Body of pancreas (tissue), 4 donors: ENCODE results near the gene NBEAL2. TPM values are rescaled to one million over a fixed set of nuclear protein-coding genes. Genes with fewer than 3 reads are reported as not detected.
"Not testable (repeated sequence)": the region's sequence is repeated elsewhere in the genome, so short reads cannot be mapped to it uniquely, and the experiment has no call there.

Experiments used
- ATAC-seq: fragments of 150-250 bp; one replicate; pipeline ENCODE4 v1.9.1; 2016
- DNase-seq, 4 donors: peaks; one replicate each; pipeline ENCODE4 v3.0.0-alpha.2; 2019
- H3K27ac ChIP-seq, 4 donors: fragments of 200-600 bp; sonication (generic); 1 replicate in 3 of 4; 2 replicates in 1 of 4; pipeline versions ENCODE4 v1.5.1 to v1.6.1; 2016 to 2019; ENCODE audit warnings: mild to moderate bottlenecking in 1 of 4, mixed read lengths in 1 of 4, moderate library complexity in 1 of 4
- H3K27me3 ChIP-seq, 2 donors: fragments of 200-600 bp; sonication (generic); one replicate each; pipeline ENCODE4 v1.6.0; 2016; ENCODE audit warnings: mild to moderate bottlenecking in 1 of 2
- H3K36me3 ChIP-seq, 2 donors: fragments of 200-600 bp; sonication (generic); replicated peaks in 1 of 2; 2 replicates each; pipeline ENCODE4 v1.5.1; 2016; ENCODE audit warnings: low read depth in 2 of 2; ENCODE audit not compliant: insufficient read depth in 1 of 2
- H3K4me1 ChIP-seq: fragments of 200-600 bp; sonication (generic); one replicate; pipeline ENCODE4 v1.6.0; 2016
- H3K4me3 ChIP-seq, 2 donors: fragments of 200-600 bp; sonication (generic); 1 replicate in 1 of 2; 2 replicates in 1 of 2; pipeline ENCODE4 v1.5.1; 2016 to 2019
- H3K9me3 ChIP-seq, 3 donors: fragments of 200-600 bp; sonication (generic); 1 replicate in 2 of 3; 2 replicates in 1 of 3; pipeline ENCODE4 v1.5.1; 2016
- CTCF ChIP-seq, 7 experiments: fragments of 450-650 bp in 4 of 7; fragments of 200-600 bp in 3 of 7; sonication (generic) in 3 of 7; IDR thresholded peaks; one replicate each; pipeline ENCODE4 v1.5.1; 2016 to 2019; ENCODE audit warnings: antibody characterized with exemption in 7 of 7
- POLR2A ChIP-seq, 3 donors: fragments of 450-650 bp; IDR thresholded peaks; one replicate each; pipeline ENCODE4 v1.6.1; 2016; ENCODE audit warnings: antibody characterized with exemption in 3 of 3, mild to moderate bottlenecking in 2 of 3
- WGBS, 2 donors: methylation state at CpG; one replicate each; pipeline ENCODE4 v1.1.5; 2017; 5-methylcytosine and 5-hydroxymethylcytosine counted together
- intact Hi-C: fragments of 100-400 bp; cut with DNase I; formaldehyde crosslinking; loops from one replicate; pipeline ENCODE4 v1.15.1; 2023
- total RNA-seq, 2 donors: library from RNA; depleted of rRNA; stranded (reverse); fragments of >200 nt; gene quantifications; one replicate each; pipeline ENCODE4 v1.1.0, GENCODE V29; 2016

NBEAL2 gene
- total RNA-seq, 2 donors from 2014 or later = 98.8 to 151 TPM

GRCh38 chr3:46960835-46961234, 18.6 kb upstream of the NBEAL2 start:
- H3K36me3 ChIP-seq = no peaks in the 10 kb centered on the region
- intact Hi-C loops = no loop called here
- H3K9me3 ChIP-seq = no peaks in the 10 kb centered on the region
- H3K4me3 ChIP-seq = no peak overlapping the region
- no peak for TF ChIP-seq CTCF (IDR thresholded peaks at IDR 0.05)
- TF ChIP-seq POLR2A (IDR thresholded peaks at IDR 0.05) = no peak
- ATAC-seq = no peak
- no peaks in the 10 kb centered on the region for H3K27me3 ChIP-seq
- peaks cover 75% of the 10 kb centered on the region for H3K4me1 ChIP-seq
- H3K27ac ChIP-seq = peak overlapping the region; percentile 79 to 93 (median 88)
- 88 to 100% methylated on average over 1 of the region's 1 CpG for WGBS, 2 donors
- DNase-seq = no peak

- Histone ChIP-seq H3K27ac (peak overlapping the region in 1 of 4 donors; percentile 2), H3K4me1 (peaks cover 75% of the 10 kb centered on the region), H3K4me3 (no peak overlapping the region), H3K36me3 (no peaks in the 10 kb centered on the region), H3K27me3 (no peaks in the 10 kb centered on the region), H3K9me3 (no peaks in the 10 kb centered on the region)
- intact Hi-C loops = no loop called here
- DNase-seq (no peak), ATAC-seq (no peak)
- TF ChIP-seq CTCF (IDR thresholded peaks at IDR 0.05) (no peak), POLR2A (IDR thresholded peaks at IDR 0.05) (no peak)
- WGBS, 2 donors = 92 to 94% methylated on average over 1 of the region's 1 CpG
These were observed 17.0 kb upstream of the NBEAL2 start for GRCh38 chr3:46962427-46962826.

GRCh38 chr3:46962990-46963389, 16.5 kb upstream of the NBEAL2 start:
- intact Hi-C loops = no loop called here
- 79 to 83% methylated on average over 1 of the region's 1 CpG for WGBS, 2 donors
- H3K27ac ChIP-seq = peak overlapping the region in 1 of 4 donors; percentile 2
- H3K36me3 ChIP-seq = no peaks in the 10 kb centered on the region
- no peaks in the 10 kb centered on the region for H3K9me3 ChIP-seq
- peaks cover 75% of the 10 kb centered on the region for H3K4me1 ChIP-seq
- no peaks in the 10 kb centered on the region for H3K27me3 ChIP-seq
- no peak overlapping the region for H3K4me3 ChIP-seq
- TF ChIP-seq POLR2A (IDR thresholded peaks at IDR 0.05) = no peak
- no peak for TF ChIP-seq CTCF (IDR thresholded peaks at IDR 0.05)
- no peak for DNase-seq
- ATAC-seq = no peak

- DNase-seq, ATAC-seq, H3K36me3 ChIP-seq, H3K27me3 ChIP-seq, H3K27ac ChIP-seq, H3K9me3 ChIP-seq, intact Hi-C loops, H3K4me3 ChIP-seq: not testable (repeated sequence)
- WGBS, 2 donors = 80 to 92% methylated on average over 6 to 8 of the region's 36 CpGs
- peaks cover 75% of the 10 kb centered on the region for H3K4me1 ChIP-seq
These were observed 15.4 kb upstream of the NBEAL2 start for GRCh38 chr3:46964038-46964590.

GRCh38 chr3:46965151-46965550, 14.3 kb upstream of the NBEAL2 start:
- 58% methylated on average over 5 to 6 of the region's 6 CpGs for WGBS, 2 donors
- intact Hi-C loops = no loop called here
- DNase-seq (peak in 1 of 4 donors; percentile 63), ATAC-seq (no peak)
- Histone ChIP-seq H3K36me3 (no peaks in the 10 kb centered on the region), H3K4me1 (peaks cover 75% of the 10 kb centered on the region), H3K9me3 (no peaks in the 10 kb centered on the region), H3K27ac (peak overlapping the region in 3 of 4 donors; percentile 15 to 66 (median 56)), H3K27me3 (no peaks in the 10 kb centered on the region), H3K4me3 (no peak overlapping the region)
- TF ChIP-seq POLR2A (IDR thresholded peaks at IDR 0.05) (no peak), CTCF (IDR thresholded peaks at IDR 0.05) (no peak)
